ENCODE data around the gene METAP1D.

METAP1D gene

DNA sequence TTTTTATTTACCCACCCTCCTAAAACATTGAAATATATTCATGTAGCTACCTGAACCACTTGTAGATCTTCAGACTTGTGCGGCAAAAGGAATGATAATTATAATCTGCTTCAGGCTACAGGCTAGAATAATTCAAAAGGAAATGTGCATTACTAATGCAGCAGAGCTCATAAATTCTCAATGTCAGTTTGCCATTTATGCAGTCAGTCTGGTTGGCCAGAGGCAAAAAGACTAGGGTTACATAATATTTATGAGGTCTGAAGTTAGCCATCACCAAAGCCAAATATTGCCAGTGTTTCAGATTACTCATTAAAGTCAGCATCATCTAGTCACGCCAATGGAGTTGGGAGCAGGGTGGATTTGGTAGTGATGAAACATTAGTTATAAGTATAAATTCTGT is 38.9 kb downstream of the METAP1D start:
- H3K36me3 ChIP-seq (ENCODE audit: insufficient read depth, low read depth, low read length), result no peaks in the 10 kb centered on the region
- H3K27me3 ChIP-seq (ENCODE audit: insufficient read depth, low read length), result no peaks in the 10 kb centered on the region
- H3K9me3 ChIP-seq (ENCODE audit: insufficient read depth, low read depth, low read length), result no peaks in the 10 kb centered on the region
- no peak overlapping the region for H3K4me3 ChIP-seq (ENCODE audit: low read length)
- H3K27ac ChIP-seq (ENCODE audit: low read length), result no peak overlapping the region
- H3K9ac ChIP-seq (ENCODE audit: low read depth, low read length), result no peak overlapping the region
- no peaks in the 10 kb centered on the region for H3K4me1 ChIP-seq (ENCODE audit: insufficient read depth, low read length)

GRCh38 chr2:172039011-172039704 is 39.4 kb downstream of the METAP1D start:
- H3K4me1 ChIP-seq (ENCODE audit: insufficient read depth, low read length), result no peaks in the 10 kb centered on the region
- H3K27me3 ChIP-seq (ENCODE audit: insufficient read depth, low read length), result no peaks in the 10 kb centered on the region
- H3K4me3 ChIP-seq (ENCODE audit: low read length), result no peak overlapping the region
- H3K36me3 ChIP-seq (ENCODE audit: insufficient read depth, low read depth, low read length), result no peaks in the 10 kb centered on the region
- no peak overlapping the region for H3K9ac ChIP-seq (ENCODE audit: low read depth, low read length)
- H3K9me3 ChIP-seq (ENCODE audit: insufficient read depth, low read depth, low read length), result no peaks in the 10 kb centered on the region
- no peak overlapping the region for H3K27ac ChIP-seq (ENCODE audit: low read length)

DNA sequence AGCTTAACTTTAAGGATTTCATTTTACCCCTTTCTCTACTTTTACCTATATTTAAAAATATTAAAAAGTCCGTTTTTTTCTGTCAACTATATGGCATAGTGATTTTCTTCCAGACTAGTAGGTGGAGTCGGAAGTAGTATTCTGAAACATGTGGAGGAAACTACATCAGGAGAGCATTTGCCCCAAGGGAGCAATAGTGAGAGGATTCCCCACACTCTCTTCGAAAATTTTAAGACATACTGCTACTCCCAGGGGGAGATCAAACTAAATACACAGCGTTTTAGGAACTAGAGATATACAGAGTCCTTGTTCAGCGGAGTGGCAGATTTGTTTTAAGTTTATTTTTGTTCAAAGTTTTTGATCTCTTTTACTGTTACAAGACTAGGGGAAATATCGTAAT is 40.6 kb downstream of the METAP1D start:
- Histone ChIP-seq H3K27me3 (ENCODE audit: insufficient read depth, low read length) (no peaks in the 10 kb centered on the region), H3K9me3 (ENCODE audit: insufficient read depth, low read depth, low read length) (no peaks in the 10 kb centered on the region), H3K36me3 (ENCODE audit: insufficient read depth, low read depth, low read length) (no peaks in the 10 kb centered on the region), H3K4me1 (ENCODE audit: insufficient read depth, low read length) (no peaks in the 10 kb centered on the region), H3K4me3 (ENCODE audit: low read length) (no peak overlapping the region), H3K9ac (ENCODE audit: low read depth, low read length) (no peak overlapping the region), H3K27ac (ENCODE audit: low read length) (no peak overlapping the region)

GRCh38 chr2:172046080-172046678 is 46.4 kb downstream of the METAP1D start:
- Histone ChIP-seq H3K9me3 (ENCODE audit: insufficient read depth, low read depth, low read length) (no peaks in the 10 kb centered on the region), H3K4me3 (ENCODE audit: low read length) (no peak overlapping the region), H3K27ac (ENCODE audit: low read length) (no peak overlapping the region), H3K9ac (ENCODE audit: low read depth, low read length) (no peak overlapping the region), H3K4me1 (ENCODE audit: insufficient read depth, low read length) (no peaks in the 10 kb centered on the region), H3K36me3 (ENCODE audit: insufficient read depth, low read depth, low read length) (no peaks in the 10 kb centered on the region), H3K27me3 (ENCODE audit: insufficient read depth, low read length) (no peaks in the 10 kb centered on the region)

- Histone ChIP-seq H3K27me3 (ENCODE audit: insufficient read depth, low read length) (no peaks in the 10 kb centered on the region), H3K27ac (ENCODE audit: low read length) (no peak overlapping the region), H3K9me3 (ENCODE audit: insufficient read depth, low read depth, low read length) (no peaks in the 10 kb centered on the region), H3K9ac (ENCODE audit: low read depth, low read length) (no peak overlapping the region), H3K4me1 (ENCODE audit: insufficient read depth, low read length) (no peaks in the 10 kb centered on the region), H3K4me3 (ENCODE audit: low read length) (no peak overlapping the region), H3K36me3 (ENCODE audit: insufficient read depth, low read depth, low read length) (no peaks in the 10 kb centered on the region)
These were observed 47.3 kb downstream of the METAP1D start for GRCh38 chr2:172046866-172047565.

GRCh38 chr2:172047566-172048507 is 48.1 kb downstream of the METAP1D start:
- H3K27ac ChIP-seq (ENCODE audit: low read length), result no peak overlapping the region
- H3K36me3 ChIP-seq (ENCODE audit: insufficient read depth, low read depth, low read length), result no peaks in the 10 kb centered on the region
- H3K4me1 ChIP-seq (ENCODE audit: insufficient read depth, low read length), result no peaks in the 10 kb centered on the region
- no peaks in the 10 kb centered on the region for H3K9me3 ChIP-seq (ENCODE audit: insufficient read depth, low read depth, low read length)
- no peaks in the 10 kb centered on the region for H3K27me3 ChIP-seq (ENCODE audit: insufficient read depth, low read length)
- H3K9ac ChIP-seq (ENCODE audit: low read depth, low read length), result no peak overlapping the region
- H3K4me3 ChIP-seq (ENCODE audit: low read length), result no peak overlapping the region

DNA sequence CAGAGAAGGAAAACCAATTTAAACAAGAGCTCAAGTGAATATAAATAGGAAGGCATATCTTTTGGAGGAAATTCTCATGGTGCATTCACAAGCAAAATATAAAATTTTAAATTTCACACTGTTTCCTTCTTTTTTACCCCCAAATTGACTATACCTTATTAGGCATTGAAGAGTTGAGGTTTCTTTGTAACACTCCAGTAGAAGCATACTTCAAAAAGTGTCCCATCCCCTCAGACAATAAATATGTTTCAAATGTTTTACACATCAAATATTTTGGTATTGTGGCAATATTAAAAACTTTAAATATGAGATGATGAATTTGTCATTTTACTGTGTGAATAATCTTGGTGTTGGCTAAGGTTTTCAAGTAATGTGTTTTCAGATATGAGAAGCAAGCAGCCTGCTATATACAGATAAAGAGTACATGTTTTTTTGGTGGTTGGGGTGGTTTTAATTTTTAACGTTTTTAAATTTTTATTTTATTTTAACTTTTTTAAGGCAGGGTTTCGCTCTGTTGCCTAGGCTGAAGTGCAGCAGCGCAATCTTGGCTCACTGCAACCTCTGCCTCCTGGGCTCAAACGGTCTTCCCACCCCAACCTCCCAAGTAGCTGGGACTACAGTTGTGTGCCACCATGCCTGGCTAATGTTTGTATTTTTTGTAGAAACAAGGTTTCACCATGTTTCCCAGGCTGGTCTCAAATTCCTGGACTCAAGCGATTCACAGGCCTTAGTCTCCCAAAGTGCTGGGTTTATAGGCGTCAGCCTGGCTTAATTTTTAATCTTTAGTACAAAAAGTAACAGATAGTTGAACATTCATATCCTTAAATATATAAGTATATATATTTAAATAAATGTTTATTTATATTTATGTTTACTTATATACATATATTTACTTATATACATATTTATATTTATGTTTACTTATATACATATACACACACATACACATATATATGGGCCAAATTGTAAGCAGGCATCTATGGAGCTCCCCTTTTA is 49.1 kb downstream of the METAP1D start:
- Histone ChIP-seq H3K27ac (ENCODE audit: low read length) (no peak overlapping the region), H3K9ac (ENCODE audit: low read depth, low read length) (no peak overlapping the region), H3K36me3 (ENCODE audit: insufficient read depth, low read depth, low read length) (no peaks in the 10 kb centered on the region), H3K27me3 (ENCODE audit: insufficient read depth, low read length) (no peaks in the 10 kb centered on the region), H3K9me3 (ENCODE audit: insufficient read depth, low read depth, low read length) (no peaks in the 10 kb centered on the region), H3K4me3 (ENCODE audit: low read length) (no peak overlapping the region), H3K4me1 (ENCODE audit: insufficient read depth, low read length) (no peaks in the 10 kb centered on the region)

DNA sequence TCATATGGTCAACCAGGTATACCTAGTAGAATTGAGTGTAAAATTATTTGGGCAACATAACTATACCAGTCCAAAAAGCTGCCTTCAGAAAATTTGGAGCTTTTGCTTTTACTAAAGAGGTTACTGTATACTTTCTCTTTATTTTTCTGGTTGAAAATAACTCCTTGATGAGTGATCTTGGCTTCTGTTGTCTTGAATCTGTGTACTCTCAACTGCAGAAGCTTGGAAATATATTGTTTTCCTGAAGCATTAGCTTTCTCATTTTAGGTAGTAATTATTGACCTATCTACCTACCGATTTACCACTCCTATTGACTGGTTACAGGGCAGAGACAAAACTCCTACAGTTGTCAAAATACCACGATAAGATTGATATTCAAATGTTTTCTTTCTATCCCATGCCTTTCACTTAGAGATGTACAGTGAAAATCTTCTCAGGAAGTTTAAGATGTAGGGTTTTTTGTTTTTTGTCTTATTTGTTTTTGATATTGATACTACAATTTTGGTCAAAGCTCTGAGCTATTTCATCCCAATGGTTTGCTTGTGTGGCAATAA is 49.9 kb downstream of the METAP1D start:
- Histone ChIP-seq H3K9ac (ENCODE audit: low read depth, low read length) (no peak overlapping the region), H3K36me3 (ENCODE audit: insufficient read depth, low read depth, low read length) (no peaks in the 10 kb centered on the region), H3K9me3 (ENCODE audit: insufficient read depth, low read depth, low read length) (no peaks in the 10 kb centered on the region), H3K4me1 (ENCODE audit: insufficient read depth, low read length) (no peaks in the 10 kb centered on the region), H3K4me3 (ENCODE audit: low read length) (no peak overlapping the region), H3K27me3 (ENCODE audit: insufficient read depth, low read length) (no peaks in the 10 kb centered on the region), H3K27ac (ENCODE audit: low read length) (no peak overlapping the region)

DNA sequence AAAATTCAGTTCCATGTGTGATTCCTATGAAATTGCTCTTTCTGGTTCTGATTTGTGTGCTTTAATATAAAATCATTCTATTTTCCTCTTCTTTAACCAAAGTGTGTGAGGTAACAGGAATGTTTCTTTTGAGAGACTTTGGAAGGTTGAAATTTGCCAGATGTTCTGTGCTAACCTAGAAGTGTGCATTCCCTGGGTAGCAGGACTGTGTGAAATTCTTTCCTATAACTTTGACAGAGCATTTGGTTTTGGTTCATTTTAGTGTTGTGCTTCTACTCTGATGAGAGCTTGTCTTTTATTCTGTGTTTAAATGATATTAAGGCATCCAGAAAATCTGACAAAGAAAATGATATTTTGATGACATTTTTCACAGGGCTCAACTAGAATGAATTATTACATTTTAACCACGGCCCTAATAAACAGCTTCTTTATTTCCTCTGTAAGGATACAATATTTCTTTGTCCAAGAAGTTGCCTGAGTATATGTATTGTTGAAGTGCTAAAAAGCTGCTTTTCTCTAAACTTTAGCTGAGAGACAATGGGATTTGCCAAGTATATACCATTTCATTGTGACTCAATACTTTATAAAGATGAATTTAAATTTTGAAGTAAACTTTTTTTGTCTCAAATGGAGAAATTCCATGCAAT is 50.8 kb downstream of the METAP1D start:
- H3K4me1 ChIP-seq (ENCODE audit: insufficient read depth, low read length), result no peaks in the 10 kb centered on the region
- no peak overlapping the region for H3K4me3 ChIP-seq (ENCODE audit: low read length)
- no peak overlapping the region for H3K27ac ChIP-seq (ENCODE audit: low read length)

More for the DNA sequence above, 50.8 kb downstream of the METAP1D start:
- no peaks in the 10 kb centered on the region for H3K27me3 ChIP-seq (ENCODE audit: insufficient read depth, low read length)
- no peak overlapping the region for H3K9ac ChIP-seq (ENCODE audit: low read depth, low read length)
- H3K36me3 ChIP-seq (ENCODE audit: insufficient read depth, low read depth, low read length), result no peaks in the 10 kb centered on the region
- no peaks in the 10 kb centered on the region for H3K9me3 ChIP-seq (ENCODE audit: insufficient read depth, low read depth, low read length)
